Suppressor macrophage treated with lipopolysaccharide for 4 hours (primary cell): Measurements from ENCODE around the gene CACNG8.
A peak's percentile ranks its signal among the peaks of the same experiment; 100 is the strongest.

Source experiments
- DNase-seq: peaks from one replicate; pipeline ENCODE4 v3.0.0-alpha.2; 2020

Gene CACNG8

GRCh38 chr19:53965091-53965490 lies 2.4 kb downstream of the CACNG8 start:
- DNase-seq = no peak

- no peak for DNase-seq
Measured at GRCh38 chr19:53966931-53967330, 4.2 kb downstream of the CACNG8 start.

- no peak for DNase-seq
Measured at GRCh38 chr19:53969366-53969765, 6.6 kb downstream of the CACNG8 start.

GRCh38 chr19:53971673-53972072 lies 8.9 kb downstream of the CACNG8 start:
- DNase-seq = peak; percentile 72

- DNase-seq = peak; percentile 81
Measured at GRCh38 chr19:53977429-53977990, 14.8 kb downstream of the CACNG8 start.

GRCh38 chr19:53977991-53978731 lies 15.4 kb downstream of the CACNG8 start:
- DNase-seq = peak; percentile 49

- DNase-seq = no peak
Measured at GRCh38 chr19:53978975-53979801, 16.5 kb downstream of the CACNG8 start.

- no peak for DNase-seq
Measured at GRCh38 chr19:53980539-53981375, 18.0 kb downstream of the CACNG8 start.

GRCh38 chr19:53981376-53981951 lies 18.7 kb downstream of the CACNG8 start:
- DNase-seq = no peak

- DNase-seq = no peak
Measured at GRCh38 chr19:53982001-53982451, 19.3 kb downstream of the CACNG8 start.

GRCh38 chr19:53982611-53983010 lies 19.9 kb downstream of the CACNG8 start:
- no peak for DNase-seq

GRCh38 chr19:53983457-53984289 lies 20.9 kb downstream of the CACNG8 start:
- no peak for DNase-seq

GRCh38 chr19:53985863-53986262 lies 23.1 kb downstream of the CACNG8 start:
- no peak for DNase-seq

- no peak for DNase-seq
Measured at GRCh38 chr19:53988981-53989380, 26.2 kb downstream of the CACNG8 start.

- no peak for DNase-seq
Measured at GRCh38 chr19:53989600-53990533, 27.1 kb downstream of the CACNG8 start.

- no peak for DNase-seq
Measured at GRCh38 chr19:53991224-53992113, 28.7 kb downstream of the CACNG8 start, which contains the start of gene CACNG6. Gene CACNG6 (plus strand): TSS chr19:53991637. CDS start chr19:53992878, 1,241 bp downstream.

GRCh38 chr19:53992211-53992610 lies 29.5 kb downstream of the CACNG8 start:
- DNase-seq = no peak

GRCh38 chr19:53992815-53993214 lies 30.1 kb downstream of the CACNG8 start:
- no peak for DNase-seq

- no peak for DNase-seq
Measured at GRCh38 chr19:53993448-53993847, 30.7 kb downstream of the CACNG8 start.
